Fibroblast of the aortic adventitia (primary cell): Measurements from ENCODE around the gene CELF4. TPM values are rescaled to one million over a fixed set of nuclear protein-coding genes. Genes with fewer than 3 reads are reported as not detected.

Experiments
- DNase-seq: peaks from one replicate; pipeline ENCODE4 v3.0.0-alpha.2; 2010; ENCODE audit warnings: low read depth
- H3K4me3 ChIP-seq: 2 replicates; pipeline ENCODE4 v1.5.1; 2011; ENCODE audit warnings: low read depth, mild to moderate bottlenecking, control low read depth, low read length, moderate library complexity
- CTCF ChIP-seq: IDR thresholded peaks from 2 replicates; pipeline ENCODE4 v1.5.1; 2011; ENCODE audit warnings: mild to moderate bottlenecking, low read length, control low read depth, inconsistent platforms; ENCODE audit not compliant: insufficient read depth
- total RNA-seq: library from RNA; depleted of rRNA; stranded (reverse); fragments of >200 nt; gene quantifications from 2 replicates; pipeline ENCODE4 v1.2.3, GENCODE V29; 2012; ENCODE audit warnings: low replicate concordance

The CELF4 gene
- total RNA-seq, 1 donor = not detected

DNA sequence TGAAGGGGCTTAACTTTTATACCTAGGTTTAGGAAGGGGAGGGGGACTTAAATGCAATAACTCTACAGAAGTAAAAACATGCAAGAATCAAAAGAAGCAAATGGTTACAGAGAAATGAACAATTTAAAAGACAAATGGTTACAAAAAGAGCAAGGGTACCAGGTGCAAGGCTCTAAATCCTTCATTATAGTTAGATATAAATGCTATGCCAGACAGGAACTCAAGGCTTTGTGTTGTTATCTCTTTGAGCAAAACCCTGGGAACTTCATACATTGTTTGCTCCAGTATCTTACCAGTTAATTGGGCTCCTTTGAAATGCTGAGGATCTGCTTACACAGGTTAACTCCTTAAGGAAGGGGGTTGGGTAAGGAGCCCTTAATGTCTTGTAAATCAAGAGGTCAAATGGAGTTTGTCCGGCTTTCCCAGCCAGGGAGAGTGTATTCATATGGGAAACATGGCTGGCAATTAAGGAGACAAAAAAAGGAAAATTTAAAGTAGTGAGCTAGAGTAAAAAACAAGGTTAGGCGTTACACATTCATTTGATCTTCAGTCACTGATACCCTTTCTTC, 347.5 kb downstream of the CELF4 start:
- no peak for DNase-seq
- TF ChIP-seq CTCF = no peak
- H3K4me3 ChIP-seq = no peak overlapping the region

DNA sequence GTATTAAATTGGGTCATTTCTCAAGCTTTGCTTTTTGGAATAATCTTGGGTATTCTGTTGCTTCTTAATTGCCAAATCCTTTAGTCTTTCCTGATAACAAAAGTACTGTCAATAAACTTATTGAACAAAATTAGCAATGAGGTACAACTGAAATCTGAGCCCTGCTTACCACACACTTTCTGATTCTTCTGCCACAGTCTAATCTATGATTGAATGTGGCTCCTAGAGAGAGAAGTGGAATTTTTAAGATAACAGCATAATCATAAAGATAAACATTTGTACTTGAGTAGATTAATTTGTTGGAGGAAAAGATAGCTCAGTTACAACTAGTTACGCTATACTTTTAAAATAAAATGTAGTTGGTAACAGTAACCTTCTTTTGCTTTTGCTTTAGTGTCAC, 354.8 kb downstream of the CELF4 start:
- no peak for DNase-seq
- no peak overlapping the region for H3K4me3 ChIP-seq
- TF ChIP-seq CTCF = no peak

DNA sequence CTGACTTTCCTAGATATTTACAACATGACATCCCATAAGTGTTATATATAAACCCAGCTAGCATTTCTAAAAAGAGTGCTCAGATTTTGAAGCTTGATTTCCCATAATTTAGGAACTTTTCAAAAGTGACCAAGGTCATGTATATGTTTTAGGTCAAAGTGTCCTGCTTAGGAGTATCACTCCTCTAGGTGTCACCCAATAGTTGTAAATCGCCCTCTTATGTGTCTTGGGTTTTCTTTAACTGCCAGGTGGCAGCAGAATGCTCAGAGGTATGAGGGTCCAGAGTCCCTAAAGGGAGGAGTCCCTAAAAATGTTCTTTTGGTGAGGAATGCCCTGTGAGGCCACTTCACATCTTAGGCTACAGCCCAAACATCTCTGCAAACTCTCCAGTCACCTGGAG, 358.3 kb downstream of the CELF4 start:
- no peak for DNase-seq
- H3K4me3 ChIP-seq = no peak overlapping the region
- no peak for TF ChIP-seq CTCF

- H3K4me3 ChIP-seq = no peak overlapping the region
- no peak for DNase-seq
- no peak for TF ChIP-seq CTCF
Measured at GRCh38 chr18:37199741-37200140, 365.9 kb downstream of the CELF4 start.
